Kidney tubule cell (primary cell): ENCODE measurements around the gene MACF1.

Experiments used
- DNase-seq: peaks from one replicate; pipeline ENCODE4 v3.0.0-alpha.2; 2018; ENCODE audit warnings: low spot score

The MACF1 gene

DNA sequence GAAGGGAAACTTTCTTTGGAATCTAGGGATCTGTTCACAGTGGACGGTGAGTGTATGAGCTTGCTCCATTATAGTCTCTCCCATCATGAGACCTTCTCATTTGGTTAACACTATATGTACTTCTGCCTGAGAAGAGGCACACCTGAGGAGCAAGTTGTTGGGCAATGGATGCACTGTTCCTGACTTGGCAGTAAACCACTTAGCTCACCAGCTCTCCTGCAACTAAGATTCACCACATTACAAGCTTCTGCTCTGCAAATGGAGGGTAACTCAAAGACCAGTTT lies 10.2 kb downstream of the MACF1 start:
- DNase-seq: no peak

DNA sequence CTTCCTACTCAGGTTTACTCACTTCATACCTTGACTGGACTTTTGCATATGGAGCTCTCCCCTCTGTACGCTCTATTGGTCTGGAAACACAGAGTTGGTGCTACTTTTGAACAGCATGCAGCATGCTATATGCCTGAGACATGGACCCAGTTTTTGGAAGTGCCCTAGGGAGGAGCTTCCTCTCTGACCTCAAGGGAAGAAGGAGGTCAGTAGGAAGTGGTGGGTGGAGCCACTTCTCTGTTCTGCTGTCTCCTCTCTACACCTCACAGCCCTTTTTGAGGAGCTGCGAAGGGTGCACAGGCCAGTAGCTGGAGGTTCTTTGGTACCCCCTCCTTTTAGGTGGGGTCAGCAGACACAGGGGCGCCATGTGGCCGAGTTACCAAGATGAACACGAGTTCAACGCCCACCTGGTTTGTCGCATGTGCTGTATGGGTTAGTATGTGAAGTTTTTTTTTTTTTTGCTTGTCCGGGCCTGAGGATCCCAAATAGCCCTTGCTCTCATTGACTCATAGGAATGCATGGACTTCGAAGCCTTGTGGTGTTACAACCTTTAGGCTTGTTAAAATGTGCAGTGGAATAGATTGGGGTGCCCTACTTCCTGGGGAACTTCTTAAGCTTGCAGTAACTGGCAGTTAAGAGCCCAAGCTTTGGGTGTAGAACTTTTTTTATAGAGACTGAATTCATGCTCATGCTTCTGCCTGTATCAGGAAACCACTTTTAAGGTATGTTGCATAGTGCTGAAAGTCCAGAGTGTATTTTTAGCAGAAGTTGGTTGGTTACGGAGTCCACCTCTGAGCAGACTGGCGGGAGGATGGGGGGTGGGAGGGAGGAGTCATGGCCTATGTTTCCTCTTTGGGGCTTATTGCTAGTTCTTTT lies 10.7 kb downstream of the MACF1 start:
- peak; percentile 51 for DNase-seq

DNA sequence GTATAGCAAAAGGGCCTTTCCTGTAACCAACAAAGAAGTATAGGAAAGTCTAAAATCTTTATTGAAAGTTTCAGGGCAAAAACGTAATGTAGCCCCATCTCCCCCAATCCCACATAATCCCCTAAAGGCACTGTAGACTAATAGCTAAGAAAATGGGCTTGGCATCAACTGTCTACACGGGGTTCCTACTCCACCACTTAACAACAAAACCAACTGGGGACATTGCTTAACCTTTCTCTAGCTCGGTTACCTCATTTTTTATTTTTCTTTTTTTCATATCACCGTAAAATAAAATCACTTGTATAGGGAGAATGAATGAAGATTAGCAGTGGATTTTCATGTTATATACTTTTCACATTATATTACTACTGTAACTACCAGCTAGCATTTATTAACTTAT lies 12.3 kb downstream of the MACF1 start:
- no peak for DNase-seq

DNA sequence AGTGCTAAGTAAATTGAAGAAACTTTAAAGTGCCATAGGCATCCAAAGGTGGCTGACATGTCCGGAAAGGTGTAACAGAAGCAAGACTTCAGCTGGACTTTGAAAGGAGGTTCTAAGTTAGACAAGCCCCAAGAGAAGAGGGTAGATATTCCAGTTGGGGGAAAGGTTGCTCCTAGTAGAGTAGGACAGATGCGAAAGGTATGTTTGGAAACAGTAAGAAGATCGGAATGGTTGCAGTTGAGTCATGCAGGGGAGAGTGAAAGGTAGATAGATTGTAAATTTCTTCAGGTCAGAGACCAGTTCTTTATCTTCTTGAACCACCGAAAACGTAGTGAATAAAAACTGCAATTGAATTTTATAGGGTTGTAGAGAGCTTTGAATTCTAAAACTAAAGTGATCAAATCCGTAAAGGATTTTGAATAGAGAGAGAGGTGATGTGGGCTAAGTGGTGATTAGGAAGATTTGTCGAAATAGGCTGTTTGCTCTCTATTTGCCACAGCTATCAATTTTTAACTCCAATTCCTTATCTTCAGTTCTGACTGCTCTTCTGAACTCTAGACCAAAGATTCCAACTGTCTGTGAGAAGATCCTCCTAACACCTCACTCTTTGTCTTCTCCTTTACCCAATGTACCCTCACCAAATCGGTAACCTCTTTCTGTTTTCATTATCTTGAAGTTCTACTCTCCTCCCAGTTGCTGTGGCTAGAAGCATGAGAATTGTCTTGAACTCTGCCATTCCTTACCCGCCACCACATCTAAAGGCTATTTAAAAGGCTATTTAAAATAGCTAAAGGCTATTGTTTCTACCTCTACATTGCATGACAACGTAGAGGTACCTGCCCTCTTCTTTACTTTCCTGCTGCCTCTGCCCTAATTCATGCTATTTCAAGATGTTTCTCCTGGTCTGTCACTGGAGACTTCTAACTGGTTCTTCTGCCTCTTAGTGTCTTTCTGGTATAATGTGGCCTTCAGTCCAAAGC lies 16.7 kb downstream of the MACF1 start:
- DNase-seq: peak; percentile 22

DNA sequence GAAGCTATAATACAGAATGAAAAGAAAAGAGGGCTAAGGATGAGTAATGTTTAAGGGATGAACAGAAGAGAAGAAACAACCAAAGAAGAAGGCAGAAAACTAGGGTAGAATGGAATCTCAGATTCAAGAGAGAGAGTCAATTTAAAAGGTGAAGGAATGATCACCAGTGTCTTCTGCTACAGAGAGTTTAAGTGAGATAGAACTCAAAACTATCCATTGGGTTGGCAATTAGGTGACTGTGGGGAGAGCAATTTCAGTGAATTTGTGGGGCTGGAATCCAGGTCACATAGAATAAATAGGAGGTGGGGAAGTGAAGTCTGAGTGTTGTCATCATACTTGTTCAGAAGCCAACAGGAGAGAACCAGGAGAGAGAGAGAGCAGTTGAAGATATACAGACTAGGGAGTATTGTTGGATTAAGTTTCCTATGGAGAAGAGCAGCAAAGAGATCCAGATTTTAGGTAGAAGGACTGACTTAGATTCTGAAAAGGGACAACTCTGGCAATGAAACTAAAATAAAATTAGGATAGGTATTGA lies 19.9 kb downstream of the MACF1 start:
- no peak for DNase-seq

DNA sequence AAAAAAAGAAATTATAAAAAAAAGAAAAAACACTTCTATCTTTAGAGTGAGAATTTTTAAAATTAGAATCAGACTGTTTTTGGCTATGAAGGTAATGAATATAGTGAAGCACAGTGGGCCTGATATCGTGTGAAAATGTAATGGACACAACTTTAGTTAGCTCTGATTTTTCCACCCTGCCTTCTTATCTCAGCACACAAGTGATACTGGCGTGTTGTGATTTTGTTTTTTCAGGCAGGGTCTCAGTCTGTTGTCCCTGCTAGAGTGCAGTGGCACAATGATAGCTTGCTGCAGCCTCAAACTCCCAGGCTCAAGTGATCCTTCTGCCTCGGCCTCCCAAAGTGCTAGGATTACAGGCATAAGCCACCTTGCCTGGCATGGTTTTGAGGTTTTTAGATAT lies 22.3 kb downstream of the MACF1 start:
- DNase-seq: no peak

DNA sequence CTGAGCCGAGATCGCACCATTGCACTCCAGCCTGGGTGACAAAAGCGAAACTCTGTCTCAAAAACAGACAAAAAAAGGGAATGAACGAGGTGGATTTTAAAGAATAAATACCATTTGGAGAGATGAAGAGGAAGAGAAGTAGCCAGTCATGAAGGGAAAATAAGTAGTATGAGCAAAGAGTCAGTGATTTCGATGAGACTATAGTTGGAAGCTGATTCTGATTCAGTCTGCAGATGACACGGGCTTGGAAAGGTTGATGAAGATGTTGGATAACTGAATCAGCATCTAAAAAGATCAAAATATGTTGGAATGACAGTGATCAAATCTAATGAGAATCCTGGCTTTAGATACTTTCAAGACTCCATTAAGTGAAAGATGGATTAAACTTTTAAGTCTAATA lies 23.8 kb downstream of the MACF1 start:
- no peak for DNase-seq

DNA sequence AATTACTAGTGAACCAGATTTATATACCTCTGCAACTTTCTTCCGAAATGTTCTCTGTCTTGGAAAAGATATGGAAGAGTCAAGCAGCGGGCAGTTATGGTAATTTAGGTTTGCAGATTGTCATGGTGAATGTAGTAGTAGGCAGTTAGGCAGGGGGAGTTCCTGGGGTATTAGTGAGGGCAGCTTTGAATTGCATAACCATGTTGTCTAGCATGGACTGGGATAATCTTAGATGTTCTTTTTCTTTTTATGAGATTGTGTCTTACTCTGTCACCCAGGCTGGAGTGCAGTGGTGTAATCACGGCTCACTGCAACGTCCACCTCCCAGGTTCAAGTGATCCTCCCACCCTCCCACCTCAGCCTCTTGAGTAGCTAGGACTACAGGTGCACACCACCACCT lies 25.0 kb downstream of the MACF1 start:
- no peak for DNase-seq

DNA sequence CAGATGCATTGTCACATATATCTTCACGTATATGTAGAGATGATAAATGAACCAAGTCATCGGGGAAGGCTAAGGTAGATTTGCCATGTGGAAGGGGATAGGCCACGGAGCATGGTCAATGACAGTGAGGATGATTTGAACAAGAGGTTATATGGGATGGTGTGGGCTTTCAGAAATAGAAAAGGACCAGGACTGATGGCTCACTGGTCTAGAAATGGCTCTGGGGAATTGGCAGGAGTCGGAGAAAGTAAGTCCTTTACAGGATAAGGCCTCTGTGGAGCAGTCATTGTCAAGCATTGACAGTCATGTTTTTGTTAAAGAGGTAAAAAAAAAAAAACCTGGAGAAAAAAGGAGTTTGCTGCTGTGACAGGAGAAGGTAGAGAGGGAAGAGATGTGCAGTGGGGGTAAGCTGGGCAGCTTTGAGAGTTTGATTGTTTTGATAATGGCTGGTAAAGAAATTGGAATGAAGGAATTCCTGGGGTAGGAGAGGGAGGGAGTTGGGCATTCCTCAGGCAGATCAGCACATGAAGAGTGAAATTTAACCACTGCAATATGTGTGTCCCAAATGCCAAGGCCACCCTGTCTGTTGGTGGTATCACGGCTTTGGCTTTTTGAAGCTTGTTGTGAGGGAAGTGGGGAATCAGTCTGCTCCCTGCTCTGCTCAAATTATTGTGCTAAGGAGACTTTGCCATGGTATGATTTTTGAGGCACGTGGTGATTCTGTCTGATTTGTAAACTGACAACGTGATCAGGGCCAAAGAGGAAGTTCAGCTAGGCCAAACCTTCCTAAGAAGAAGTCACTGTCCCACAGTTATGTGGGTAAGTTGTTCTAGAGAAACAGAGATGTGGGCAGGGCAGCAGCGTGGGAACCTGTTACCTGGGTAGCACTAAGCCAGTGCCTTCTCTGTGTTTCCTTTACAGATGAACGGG lies 26.0 kb downstream of the MACF1 start:
- DNase-seq: peak; percentile 15

DNA sequence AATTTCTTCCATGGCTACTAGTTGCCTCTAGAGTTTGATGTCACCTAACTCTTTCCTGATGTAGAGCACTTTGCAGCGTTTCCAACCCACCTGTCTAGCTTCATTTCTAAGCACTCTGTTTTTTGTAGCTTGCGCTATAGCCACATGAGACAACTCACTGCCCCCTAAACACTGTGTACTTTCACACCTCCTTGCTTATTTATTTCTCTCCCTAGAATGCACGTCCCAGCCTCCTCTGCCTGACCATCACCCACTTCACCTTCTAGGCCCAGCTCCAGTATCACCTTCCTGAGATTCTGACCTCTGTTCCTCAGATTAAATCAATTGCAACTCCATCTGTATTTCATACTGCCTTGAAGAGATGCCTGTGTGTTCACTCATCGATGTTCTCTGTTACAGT lies 32.5 kb downstream of the MACF1 start:
- no peak for DNase-seq

DNA sequence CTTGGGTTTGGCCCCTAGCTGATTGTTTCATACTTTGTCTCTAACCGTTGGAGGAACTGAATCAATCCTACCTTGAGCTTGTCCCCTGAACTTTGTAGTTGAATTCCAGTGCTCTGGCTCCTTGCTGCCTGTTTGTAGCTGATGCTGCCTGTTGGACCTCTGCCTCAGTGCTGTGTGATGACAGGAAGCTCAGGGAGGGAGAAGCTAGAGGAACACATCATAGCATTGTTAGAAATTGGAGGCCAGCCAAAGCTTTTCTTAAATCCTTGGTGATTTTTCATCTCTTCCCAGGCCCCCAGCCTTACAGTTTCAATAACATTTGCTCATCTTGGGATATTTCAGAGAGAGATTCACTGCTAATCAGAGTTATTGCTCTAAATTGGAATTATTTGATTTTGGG lies 34.0 kb downstream of the MACF1 start:
- DNase-seq: peak; percentile 51

DNA sequence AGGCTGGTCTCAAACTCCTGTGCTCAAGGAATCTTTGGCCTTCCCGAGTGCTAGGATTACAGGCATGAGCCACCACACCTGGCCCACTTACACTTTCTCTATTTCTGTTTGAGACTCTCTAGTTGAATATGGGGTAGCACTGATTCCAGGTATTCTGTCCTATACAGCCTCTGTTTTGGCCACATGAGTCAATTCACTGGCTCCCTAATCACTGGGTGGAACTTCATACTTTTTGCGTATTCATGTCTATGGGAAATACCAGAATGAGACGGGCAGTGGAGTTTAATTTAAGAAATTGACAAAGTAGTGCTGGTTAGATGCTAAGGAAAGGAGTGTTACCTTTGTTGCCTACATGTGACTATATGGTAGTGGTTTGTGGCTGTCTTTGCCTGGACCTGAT lies 35.5 kb downstream of the MACF1 start:
- no peak for DNase-seq

DNA sequence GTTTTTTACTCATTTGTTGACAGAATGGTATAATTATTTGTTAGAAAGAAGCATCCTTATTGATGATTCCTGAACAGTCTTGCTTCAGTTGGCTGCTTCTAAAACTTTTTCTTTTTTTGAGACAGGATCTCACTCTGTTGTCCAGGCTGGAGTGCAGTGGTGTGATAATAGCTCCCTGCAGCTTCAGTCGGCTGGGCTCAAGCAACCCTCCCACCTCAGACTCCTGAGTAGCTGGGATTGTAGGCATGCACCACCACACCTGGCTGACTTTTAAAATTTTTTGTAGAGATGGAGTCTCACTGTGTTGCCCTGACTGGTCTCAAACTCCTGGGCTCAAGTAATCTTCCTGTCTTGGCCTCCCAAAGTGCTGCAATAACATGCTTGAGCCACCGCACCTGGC lies 38.8 kb downstream of the MACF1 start:
- no peak for DNase-seq

DNA sequence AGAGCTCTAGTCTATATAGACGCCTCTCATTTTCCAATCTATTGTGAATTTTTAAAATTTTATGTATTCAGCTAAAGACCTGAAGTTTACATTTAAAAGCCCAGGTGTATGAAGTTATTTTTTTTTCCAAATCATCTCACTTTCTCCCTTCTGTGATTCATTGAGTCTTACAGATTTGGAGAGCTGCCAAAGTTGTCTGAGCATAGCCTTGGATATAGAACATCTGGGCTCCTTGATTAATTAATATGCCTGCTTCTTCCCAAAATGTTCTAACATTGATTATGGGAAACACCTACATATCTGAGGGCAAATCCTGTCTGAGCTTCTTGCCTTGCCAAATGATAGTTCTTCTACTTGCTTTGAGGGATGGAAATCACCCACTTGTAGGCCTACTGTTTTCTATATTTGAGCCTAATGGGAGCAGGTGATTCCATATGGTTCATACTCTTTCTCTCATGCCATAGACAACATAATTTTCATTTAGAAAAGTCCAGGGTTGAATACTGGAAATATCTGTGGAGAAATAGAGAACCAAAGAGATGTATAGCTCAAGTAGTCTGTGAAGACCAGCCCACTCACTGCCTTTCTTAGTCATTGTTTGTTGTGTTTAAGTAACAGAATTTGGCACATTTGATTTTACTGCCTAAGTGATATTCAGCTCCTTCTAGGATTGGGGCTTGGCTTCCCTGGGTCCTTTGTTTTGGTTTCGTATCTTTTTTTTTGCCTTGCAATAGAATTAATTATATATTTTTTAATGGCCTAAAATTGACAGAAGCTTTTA lies 46.2 kb downstream of the MACF1 start:
- DNase-seq: peak; percentile 36

DNA sequence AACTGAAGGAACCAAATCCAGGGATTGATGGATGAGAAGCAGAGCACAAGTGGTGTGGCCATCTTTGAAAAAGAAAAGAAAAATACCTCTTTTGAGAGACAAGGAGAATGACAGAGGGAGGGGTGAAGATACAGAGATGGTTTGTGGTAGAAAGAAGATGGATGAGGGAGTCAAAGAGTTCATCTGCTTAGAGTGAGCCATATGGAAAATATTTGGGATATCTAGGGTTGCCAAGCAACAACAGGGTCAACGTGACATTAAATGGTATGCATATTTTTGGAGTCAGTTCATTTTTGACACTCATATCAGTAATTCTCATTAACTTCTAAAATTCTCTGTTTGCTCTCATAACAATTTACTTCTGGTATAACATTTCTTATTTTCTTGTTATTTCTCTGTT lies 50.7 kb downstream of the MACF1 start:
- no peak for DNase-seq

DNA sequence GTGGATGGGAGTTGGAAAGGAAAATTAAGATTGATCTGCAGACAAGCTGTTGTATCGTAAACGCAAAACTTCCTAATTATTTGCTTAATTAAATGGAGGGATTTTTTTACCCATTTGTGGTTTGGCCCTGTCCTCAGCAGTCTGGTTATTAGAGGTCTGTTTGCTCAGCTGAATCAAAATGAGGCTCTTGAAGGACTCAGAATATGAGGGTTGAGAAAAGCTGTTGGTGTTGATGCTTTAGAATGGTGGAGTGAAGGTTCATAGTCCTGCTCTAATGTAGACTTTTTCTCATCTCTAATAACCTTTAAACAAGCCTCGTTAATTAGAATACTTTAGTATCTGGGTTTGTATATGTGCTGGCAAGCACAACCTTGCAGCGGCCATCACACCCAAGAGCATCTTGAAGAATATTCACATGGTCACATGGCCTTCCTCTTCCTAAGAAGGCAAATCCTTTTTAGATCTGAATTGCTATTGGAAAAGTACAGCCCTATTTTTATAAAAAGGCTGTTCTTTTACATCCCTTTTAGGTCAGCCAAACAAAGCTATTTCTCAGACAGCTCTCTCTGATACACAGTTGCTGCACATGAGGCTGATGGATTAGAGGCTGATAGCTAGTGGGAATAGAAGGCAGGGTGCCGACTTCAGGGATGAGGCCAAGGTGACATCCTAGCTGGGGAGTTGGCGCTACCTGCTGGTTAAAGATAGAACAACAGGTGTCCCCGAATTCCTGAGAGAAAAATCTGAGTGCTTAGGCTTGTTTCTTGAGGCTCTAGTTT lies 53.8 kb downstream of the MACF1 start:
- DNase-seq: peak; percentile 74

DNA sequence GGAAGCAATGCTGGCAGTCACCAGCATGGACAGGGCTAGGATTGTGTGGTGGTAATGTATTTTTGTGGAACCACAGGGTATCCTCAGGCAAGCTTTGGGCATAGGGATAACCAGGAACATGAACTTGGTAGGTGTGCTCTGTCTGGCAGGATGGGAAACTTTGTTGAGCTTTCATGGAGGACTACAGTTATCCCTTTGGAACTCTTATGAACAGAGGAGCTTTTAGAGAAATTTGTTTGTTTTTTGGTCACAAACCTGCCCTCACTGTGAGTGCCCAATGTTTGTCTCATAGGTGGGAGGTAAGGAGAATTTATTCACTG lies 54.4 kb downstream of the MACF1 start:
- DNase-seq: no peak

DNA sequence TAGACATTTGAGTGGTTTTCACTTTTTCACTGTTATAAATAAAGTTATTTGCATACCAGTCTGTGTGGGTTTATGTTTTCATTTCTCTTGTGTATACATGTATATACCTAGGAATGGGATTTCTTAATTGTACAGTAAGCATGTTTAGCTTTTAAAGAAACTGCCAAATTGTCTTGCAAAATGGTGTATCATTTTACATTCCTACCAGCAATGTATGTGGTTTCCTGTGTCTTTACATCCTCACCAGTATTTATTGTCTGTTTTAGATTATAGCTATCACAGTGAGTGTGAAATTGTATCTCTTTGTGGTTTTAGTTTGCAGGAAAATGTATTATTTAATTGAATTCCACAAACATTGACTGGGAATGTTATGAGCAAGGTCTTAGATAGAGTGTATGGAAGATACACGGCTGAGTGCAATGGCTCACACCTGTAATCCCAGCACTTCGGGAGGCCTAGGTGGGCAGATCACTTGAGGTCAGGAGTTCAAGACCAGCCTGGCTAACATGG lies 57.3 kb downstream of the MACF1 start:
- DNase-seq: no peak

DNA sequence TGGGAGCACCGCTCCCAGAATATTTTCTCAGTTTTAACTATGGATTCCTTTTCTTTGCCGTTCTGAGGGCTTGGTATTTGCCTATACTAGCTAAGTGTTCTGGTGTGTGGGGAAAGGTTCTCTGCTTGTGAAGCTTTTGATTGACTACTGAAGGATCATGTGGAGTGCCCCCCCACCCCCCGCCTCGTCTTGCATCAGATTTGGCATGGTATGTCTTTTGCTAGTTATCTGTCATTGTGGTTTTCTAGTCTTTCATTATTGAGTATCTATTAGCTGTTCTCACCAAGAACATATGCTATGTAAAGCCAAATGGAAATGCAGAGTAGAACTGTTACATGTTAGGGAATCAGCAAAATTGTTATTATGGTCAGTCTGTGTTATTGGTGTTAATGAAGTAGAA lies 58.3 kb downstream of the MACF1 start:
- DNase-seq: no peak

DNA sequence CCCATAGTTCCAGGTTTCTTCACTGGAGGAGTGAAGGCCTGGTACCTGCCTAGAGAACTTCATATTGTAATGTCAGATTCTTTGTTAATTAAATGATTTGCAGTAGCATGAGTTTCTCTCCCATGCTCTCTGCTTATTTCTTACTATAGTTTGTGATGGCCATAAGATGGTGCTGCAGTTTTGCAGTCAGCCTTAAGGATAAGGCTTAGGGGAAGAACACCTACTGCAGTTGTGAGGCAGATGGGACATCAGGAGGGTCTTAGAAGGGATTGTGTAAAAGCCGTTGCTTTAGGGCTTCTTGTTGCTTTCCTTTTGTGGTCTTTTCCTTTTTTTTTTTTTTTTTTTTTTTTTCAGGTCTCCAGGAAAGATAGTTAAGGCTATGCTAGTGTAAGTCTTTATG lies 61.8 kb downstream of the MACF1 start:
- DNase-seq: no peak
